DMS 273 (cell line): Measurements from ENCODE around the gene DTL.
"Not testable (repeated sequence)": the region's sequence is repeated elsewhere in the genome, so short reads cannot be mapped to it uniquely, and the experiment has no call there.

Source experiments
- DNase-seq: peaks from one replicate; lab custom pipeline; 2025; ENCODE audit not compliant: unreplicated experiment; lab: John Stamatoyannopoulos, UW

DTL gene

GRCh38 chr1:212035123-212035834 is at the start of gene DTL, which contains the start of gene INTS7:
TSS of gene DTL (plus strand) at chr1:212035748. CDS start at chr1:212035891, 143 bp downstream.
TSS of gene INTS7 (minus strand) at chr1:212035557. CDS start at chr1:212035437, 120 bp downstream.
- DNase-seq, result peak; percentile 100

GRCh38 chr1:211986628-211987254 is 48.8 kb upstream of the DTL start:
- DNase-seq, result no peak

- no peak for DNase-seq
Measured at GRCh38 chr1:211991695-211992094, 43.9 kb upstream of the DTL start.

- DNase-seq, result not testable (repeated sequence)
Measured at GRCh38 chr1:211997426-211997825, 38.1 kb upstream of the DTL start.

- DNase-seq, result no peak
Measured at GRCh38 chr1:212002536-212002935, 33.0 kb upstream of the DTL start.

GRCh38 chr1:212004895-212005608 is 30.5 kb upstream of the DTL start:
- DNase-seq, result no peak

DNA sequence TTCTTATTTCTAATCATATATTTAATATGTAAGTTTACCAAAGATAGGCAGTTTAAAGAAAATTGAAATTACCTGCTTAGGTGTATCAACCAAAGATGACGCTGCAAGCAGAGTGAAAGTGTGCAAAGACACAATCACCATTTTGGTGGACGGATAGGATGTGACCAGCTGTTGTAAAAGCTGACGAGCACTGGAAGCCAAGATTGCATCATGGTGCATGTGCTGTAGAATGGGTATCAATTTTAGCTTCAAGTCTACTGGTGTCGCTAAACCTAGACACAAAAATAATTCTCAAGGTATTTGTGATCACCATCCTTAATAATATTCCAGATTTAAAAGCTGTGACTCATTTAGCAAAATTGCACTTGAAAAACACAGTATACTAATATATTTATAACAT is 28.4 kb upstream of the DTL start:
- no peak for DNase-seq

- DNase-seq, result no peak
Measured at GRCh38 chr1:212007886-212008285, 27.7 kb upstream of the DTL start.

DNA sequence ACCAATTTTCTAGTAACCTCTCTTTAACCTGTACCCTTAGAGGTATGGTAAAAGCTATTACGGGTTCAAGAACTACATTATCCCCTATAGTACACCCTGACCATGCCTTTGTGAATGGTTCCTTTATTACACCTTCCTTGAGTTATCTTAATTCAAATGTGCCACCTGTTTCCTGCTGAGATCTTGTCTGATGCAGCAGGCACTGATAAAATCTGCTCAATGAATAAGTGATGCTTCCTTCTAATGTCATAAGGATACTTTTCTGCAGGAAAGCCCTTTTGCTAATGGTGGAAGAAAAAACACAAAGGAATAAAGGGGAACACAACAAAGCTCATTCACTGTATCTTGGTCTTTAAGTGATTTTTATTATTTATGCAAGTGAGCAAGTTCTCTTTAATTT is 26.0 kb upstream of the DTL start:
- no peak for DNase-seq

DNA sequence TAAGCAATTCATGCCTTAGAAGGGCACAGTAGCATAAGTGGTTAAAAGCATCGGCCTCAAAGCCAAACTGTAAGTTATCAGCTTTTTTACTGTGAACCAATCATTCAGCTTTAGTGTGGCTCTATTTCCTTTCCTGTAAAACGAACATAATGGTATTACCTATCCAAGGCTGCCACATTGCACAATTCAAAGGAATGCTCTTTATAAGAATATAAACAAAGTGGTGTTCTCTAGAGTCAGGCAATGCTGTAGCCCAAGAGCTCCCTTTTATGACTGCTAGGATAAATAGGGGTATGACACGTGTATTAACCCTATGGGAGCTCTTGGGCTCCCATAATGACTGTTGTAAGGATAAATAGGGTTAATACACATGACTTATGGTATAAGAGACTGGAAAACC is 25.5 kb upstream of the DTL start:
- DNase-seq, result no peak

- DNase-seq, result peak; percentile 80
Measured at GRCh38 chr1:212012034-212012740, 23.4 kb upstream of the DTL start.

DNA sequence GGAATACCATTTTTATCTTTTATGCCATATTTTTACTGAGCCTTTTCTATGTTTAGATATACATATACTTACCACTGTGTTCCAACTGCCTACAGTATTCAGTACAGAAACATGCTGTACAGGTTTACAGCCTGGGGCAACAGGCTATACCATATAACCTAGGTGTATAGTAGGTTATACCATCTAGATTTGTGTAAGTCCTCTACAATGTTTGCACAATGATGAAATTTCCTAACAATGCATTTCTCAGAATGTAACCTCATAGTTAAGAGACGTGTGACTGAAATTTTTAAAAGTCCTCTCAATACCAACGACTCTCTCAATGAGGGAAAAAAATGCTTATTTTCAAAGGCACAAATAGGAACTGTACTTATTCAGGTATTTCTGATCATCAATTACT is 21.9 kb upstream of the DTL start:
- DNase-seq, result no peak

DNA sequence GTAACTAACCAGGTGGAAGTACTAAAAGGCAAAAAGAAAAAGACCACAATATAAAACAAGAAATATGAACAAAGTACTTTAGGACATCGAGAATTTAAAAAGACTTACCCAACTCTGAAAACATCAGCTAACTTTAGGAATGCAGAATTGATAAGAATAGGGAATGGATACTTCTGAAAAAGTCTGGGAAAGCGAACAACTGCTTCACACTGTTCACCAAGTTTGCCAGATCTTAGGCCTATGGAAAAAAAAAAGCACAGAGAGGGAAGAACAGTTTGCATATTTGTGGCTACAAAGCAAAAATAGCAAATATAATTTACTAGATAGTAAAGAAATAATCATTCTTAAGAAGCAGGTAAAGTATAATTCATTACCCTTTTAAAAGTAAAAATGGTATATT is 14.6 kb upstream of the DTL start:
- DNase-seq, result no peak

DNA sequence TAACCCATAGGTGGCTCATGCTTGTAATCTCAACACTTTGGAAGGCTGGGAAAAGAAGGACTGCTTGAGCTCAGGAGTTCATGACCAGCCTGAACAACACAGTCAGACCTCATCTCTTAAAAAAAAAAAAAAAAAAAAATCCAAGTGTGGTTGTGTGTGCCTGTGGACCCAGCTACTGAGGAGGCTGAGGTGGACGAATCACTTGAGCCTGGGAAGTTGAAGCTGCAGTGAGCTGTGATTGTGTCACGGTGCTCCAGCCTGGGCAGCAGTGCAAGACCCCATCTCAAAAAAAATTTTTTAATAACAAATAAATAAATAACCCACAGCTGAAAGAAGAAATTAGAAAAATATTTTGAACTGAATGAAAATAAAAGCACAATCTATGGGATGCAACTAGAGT is 14.0 kb upstream of the DTL start:
- no peak for DNase-seq

- not testable (repeated sequence) for DNase-seq
Measured at GRCh38 chr1:212022908-212023307, 12.6 kb upstream of the DTL start.

- DNase-seq, result no peak
Measured at GRCh38 chr1:212024469-212025149, 10.9 kb upstream of the DTL start.

- DNase-seq, result not testable (repeated sequence)
Measured at GRCh38 chr1:212027727-212028126, 7.8 kb upstream of the DTL start.

- DNase-seq, result peak; percentile 10
Measured at GRCh38 chr1:212030936-212031528, 4.5 kb upstream of the DTL start.

DNA sequence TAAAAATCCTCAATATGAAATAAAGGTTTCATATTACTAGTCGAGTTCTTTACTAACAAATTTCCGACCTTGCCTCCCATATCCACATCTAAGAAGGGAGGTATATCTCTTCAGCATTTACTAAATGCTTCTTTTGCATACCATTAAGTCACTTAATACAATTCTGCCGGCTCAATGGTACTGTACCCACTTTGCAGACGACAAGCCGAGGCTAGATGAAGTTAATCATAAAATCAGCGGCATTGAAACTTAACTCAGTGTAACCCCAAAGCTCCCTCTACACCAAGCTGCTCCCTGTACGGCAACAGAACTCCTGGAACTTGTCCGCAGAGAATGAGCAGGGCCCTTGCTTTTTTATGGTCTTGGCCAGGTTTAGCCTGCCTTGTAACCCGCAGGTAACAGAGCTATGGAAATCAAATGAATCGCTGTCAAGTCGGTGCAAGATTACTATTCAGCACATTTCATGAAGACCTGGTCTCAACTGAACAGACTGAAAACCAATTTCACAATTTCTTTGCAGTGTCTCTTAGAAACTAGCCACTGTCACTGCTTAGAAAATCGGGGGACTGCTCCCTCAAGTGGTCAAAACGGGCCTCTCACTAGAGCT is 929 bp upstream of the DTL start:
- DNase-seq, result no peak
